HepG2 (cell line): ENCODE measurements around the gene CTNNBL1.

Source experiments
- GATAD2A ChIP-seq: IDR thresholded peaks from 2 replicates; pipeline ENCODE4 v1.6.1; 2016
- NCOA2 ChIP-seq: sonication (generic); formaldehyde crosslinking; IDR thresholded peaks from 2 replicates; pipeline ENCODE4 v1.8.0; 2022; ENCODE audit warnings: inconsistent platforms
- SMC3 ChIP-seq: IDR thresholded peaks from 2 replicates; pipeline ENCODE4 v1.6.1; 2011; ENCODE audit warnings: low read length, improper control_type of control experiment
- ZNF354B ChIP-seq: sonication (generic); formaldehyde crosslinking; IDR thresholded peaks from 2 replicates; pipeline ENCODE4 v1.8.0; 2022; ENCODE audit warnings: mild to moderate bottlenecking, missing genetic modification reagents
- ZNF644 ChIP-seq: IDR thresholded peaks from 2 replicates; pipeline ENCODE4 v1.6.1; 2016; ENCODE audit warnings: low read depth
- TF ChIP-seq, protein P1 (sequence below): sonication (generic); formaldehyde crosslinking; IDR thresholded peaks from 2 replicates; pipeline ENCODE4 v1.8.0; 2022; ENCODE audit warnings: missing genetic modification reagents, mild to moderate bottlenecking, borderline replicate concordance
- TF ChIP-seq, protein P2 (sequence below): IDR thresholded peaks from 2 replicates; pipeline ENCODE4 v1.6.1; 2012; ENCODE audit warnings: inconsistent platforms

DNA sequence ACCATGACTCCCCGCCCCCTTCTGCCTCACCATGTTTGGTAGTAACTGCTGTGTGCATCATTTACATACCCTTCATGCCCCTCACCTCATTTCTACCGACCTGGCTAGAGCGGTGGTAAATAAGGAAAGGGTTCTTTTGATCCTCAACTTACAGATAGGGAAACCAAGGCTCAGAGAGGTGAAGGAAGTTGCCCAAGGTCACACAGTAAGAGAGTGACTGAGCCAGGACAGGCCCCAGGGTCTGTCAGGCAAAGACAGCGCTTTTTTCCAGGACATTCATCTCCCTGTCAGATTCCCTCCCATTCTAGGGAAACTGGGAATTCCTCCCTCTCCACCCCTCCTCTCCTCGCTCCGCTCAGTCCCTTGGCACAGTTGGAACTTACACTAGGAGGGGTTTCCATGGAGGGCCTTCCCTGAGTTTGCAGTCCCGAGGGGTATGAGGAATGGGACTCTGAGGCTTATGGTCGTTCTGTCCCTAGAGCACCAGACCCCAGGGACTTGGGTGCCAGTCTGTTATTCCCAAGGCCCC lies 211.1 kb downstream of the CTNNBL1 start:
- TF ChIP-seq ZNF644 (CRISPR knock-in tag) (no peak), ZNF354B (CRISPR knock-in tag) (no peak), SMC3 (no peak), NCOA2 (CRISPR knock-in tag) (no peak), GATAD2A (no peak)
- TF ChIP-seq, protein P1, sequence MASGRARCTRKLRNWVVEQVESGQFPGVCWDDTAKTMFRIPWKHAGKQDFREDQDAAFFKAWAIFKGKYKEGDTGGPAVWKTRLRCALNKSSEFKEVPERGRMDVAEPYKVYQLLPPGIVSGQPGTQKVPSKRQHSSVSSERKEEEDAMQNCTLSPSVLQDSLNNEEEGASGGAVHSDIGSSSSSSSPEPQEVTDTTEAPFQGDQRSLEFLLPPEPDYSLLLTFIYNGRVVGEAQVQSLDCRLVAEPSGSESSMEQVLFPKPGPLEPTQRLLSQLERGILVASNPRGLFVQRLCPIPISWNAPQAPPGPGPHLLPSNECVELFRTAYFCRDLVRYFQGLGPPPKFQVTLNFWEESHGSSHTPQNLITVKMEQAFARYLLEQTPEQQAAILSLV (CRISPR knock-in tag): no peak
- TF ChIP-seq, protein P2, sequence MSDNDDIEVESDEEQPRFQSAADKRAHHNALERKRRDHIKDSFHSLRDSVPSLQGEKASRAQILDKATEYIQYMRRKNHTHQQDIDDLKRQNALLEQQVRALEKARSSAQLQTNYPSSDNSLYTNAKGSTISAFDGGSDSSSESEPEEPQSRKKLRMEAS: no peak
